HepG2 (cell line): ENCODE data around the gene VWA3B.

Source experiments
- POLR2AphosphoS5 ChIP-seq: IDR thresholded peaks from 2 replicates; pipeline ENCODE4 v1.6.1; 2012; ENCODE audit warnings: low read depth, low read length
- RAD21 ChIP-seq: fragments of 450-650 bp; formaldehyde crosslinking; IDR thresholded peaks from 2 replicates; pipeline ENCODE4 v1.5.0; 2020; ENCODE audit warnings: mild to moderate bottlenecking
- TARDBP ChIP-seq: sonication (generic); formaldehyde crosslinking; IDR thresholded peaks from 2 replicates; pipeline ENCODE4 v1.8.0; 2022; ENCODE audit warnings: mild to moderate bottlenecking, missing genetic modification reagents
- ZBTB20 ChIP-seq: sonication (generic); formaldehyde crosslinking; IDR thresholded peaks from 2 replicates; pipeline ENCODE4 v1.8.1; 2023; ENCODE audit warnings: missing genetic modification reagents, low read depth, mild to moderate bottlenecking, borderline replicate concordance
- ZMYM2 ChIP-seq: sonication (generic); formaldehyde crosslinking; IDR thresholded peaks from 2 replicates; pipeline ENCODE4 v1.8.0; 2022; ENCODE audit warnings: mild to moderate bottlenecking, missing genetic modification reagents

DNA sequence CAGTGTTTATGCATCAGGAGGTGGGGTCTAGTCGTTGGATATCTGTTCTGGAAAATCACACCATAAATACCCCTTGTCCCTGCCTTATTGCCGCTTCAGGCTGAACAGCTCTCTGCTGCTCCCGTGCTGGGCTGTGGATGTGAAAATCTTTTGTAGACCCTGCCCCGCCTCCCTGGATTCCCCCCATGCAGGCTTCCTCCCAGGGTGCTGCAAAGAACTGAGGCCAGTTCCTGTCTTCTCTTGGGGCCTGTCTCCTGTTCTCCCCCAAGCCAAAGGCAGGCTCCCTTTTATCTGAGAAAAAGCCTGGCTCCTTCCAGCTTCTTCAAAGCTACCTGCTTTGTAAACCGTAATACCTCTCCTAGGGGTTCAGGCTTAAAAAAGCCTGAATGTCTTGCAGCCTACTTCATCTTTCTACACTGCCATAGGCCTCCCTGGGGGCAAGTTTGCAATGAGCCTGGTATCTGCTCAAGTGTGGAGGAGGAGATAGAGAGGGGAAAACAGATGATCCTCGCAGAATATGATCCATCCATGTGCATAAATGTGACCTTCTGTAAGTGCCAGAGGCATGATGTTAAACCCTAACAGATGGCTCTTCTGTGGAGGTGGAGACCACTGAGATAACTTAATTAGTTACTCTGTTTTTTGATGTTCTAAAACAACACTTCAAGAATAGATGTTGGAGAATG lies 55.3 kb downstream of the VWA3B start:
- TF ChIP-seq ZMYM2 = no peak
- no peak for TF ChIP-seq ZBTB20 (CRISPR knock-in tag)
- no peak for TF ChIP-seq TARDBP (CRISPR knock-in tag)
- TF ChIP-seq RAD21 (CRISPR knock-in tag) = no peak
- TF ChIP-seq POLR2AphosphoS5 = no peak
